NCI-H1436 treated with DMSO at 0.1 percent for 48 hours (cell line): ENCODE data around the gene RFFL.

ENCODE experiments used
- DNase-seq: peaks from one replicate; lab custom pipeline; 2025; lab: John Stamatoyannopoulos, UW

RFFL gene

GRCh38 chr17:35080536-35080935, 17.0 kb upstream of the RFFL start:
- no peak for DNase-seq

DNA sequence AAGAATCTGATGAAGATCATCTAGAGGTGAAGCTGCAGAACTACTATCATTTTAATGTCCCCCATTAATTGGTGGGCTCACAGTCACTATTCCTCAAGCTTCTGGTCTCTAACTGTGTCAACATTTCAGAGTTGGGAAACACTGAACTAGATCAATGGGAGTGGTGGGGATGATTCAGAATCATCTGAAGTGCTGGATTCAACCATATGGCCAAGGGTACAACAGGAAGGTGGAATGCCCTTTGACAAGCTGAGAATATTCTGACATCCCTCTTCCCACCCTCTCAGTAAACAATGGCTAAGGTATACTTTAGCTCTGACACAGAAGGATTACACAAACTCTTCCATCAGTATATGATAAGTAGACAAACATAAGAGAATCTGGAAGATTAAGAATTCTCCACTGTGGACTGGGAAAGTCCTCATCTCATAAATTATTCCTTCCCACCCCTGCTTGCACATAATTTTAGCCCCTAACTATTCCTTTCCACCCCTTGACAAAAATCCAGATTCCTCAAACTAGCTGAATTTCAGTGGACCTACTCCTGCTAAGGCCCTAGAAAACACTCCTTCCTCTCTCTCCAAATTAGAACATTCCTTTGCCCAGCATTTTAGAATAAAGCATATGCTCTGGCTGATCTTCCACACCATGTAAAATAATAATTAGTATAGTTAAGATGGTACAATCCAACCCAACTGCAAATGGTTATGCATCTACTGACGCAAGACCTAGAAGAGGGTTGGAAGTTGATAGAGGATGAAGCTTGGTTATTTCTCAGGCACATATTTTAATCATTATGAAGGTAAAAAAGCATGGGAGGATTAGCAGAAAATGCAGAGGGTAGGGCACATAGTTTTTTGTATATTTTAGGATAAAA, 16.3 kb upstream of the RFFL start:
- no peak for DNase-seq

GRCh38 chr17:35076874-35077273, 13.4 kb upstream of the RFFL start:
- DNase-seq: no peak

GRCh38 chr17:35074711-35075707, 11.5 kb upstream of the RFFL start:
- no peak for DNase-seq

GRCh38 chr17:35073991-35074627, 10.6 kb upstream of the RFFL start:
- DNase-seq: no peak

GRCh38 chr17:35073183-35073790, 9.8 kb upstream of the RFFL start:
- DNase-seq: no peak

DNA sequence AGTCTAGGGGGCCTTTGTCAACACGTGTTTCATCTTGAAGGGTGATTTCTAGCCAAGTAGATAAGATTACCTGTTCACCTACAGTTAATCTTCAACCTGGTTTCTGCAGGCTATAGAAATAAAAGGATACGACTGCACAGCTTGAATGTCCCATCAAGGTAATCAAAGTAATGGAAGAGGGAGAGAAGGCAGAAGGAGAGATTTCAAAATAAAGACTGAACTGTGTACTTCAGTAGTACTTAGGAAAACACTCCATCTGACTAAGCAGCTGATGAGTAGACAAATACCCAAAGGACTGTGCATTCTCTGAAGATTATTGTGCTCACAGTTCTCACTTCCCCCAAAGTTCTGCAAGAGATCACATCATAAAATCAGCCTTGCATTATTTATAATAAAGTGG, 5.8 kb upstream of the RFFL start:
- DNase-seq: no peak

DNA sequence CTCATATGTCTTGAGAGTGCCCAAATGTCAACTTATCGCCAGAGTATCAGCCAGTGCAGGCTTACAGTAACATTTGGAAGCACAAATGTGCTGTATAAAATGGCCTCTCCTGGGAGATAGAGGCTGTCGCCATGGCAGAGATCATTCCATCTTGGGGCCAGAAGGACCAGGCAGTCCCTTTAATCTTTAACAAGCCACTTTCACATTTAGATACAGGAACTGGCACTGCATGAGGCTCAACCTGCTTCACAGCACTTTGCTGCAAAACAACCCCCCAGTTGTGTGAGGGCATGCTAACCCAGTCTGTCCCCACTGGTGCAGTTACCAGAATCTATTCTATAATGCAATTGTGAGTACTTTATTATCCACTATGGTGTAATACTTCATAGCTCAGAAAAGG, 4.7 kb upstream of the RFFL start:
- no peak for DNase-seq

DNA sequence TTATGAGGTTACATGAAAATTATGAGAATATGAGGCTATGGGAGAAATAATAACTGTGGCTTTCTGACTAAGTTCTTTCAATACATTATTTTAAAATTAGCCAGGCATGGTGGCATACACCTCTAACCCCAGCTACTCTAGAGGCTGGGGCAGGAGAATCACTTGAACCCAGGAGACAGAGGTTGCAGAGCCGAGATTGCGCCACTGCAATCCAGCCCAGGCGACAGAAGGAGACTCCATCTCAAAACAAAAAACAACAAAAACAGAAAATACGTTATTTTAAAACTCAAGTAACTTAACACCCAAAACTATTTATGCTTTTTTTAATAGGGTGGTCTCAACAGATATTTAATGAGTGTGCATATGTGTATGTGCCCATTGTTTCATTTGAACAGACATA, 2.4 kb upstream of the RFFL start:
- DNase-seq: no peak

GRCh38 chr17:35064516-35065215, 1.2 kb upstream of the RFFL start:
- no peak for DNase-seq

- DNase-seq: no peak
These were observed 1.2 kb downstream of the RFFL start for GRCh38 chr17:35062308-35062707.

DNA sequence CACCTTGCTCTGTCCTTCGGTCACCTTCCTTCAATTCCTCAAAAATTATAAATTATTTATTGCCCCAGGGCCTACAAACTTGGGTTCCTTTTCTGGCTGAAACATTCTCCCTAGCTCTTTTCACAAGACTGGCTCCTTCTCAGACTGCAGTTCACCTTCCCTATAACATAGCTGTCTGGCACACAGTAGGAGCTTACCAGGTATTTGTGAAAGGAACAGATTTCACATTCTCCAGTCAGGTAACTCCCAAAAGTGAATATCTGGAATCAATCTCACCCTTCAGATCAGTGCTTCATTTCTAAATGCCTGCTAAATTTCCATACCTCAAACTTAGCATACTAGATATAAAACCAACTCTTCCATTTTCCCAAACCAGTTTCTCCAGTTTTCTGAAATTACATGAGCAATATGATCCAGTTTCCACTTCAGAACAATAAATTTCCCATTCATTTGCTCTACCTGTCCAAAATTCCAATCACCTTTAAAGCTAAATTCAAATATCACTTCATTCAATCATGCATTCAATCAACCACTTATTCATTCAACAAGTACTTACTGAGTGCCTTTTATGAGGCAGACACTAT, 6.1 kb downstream of the RFFL start:
- no peak for DNase-seq

DNA sequence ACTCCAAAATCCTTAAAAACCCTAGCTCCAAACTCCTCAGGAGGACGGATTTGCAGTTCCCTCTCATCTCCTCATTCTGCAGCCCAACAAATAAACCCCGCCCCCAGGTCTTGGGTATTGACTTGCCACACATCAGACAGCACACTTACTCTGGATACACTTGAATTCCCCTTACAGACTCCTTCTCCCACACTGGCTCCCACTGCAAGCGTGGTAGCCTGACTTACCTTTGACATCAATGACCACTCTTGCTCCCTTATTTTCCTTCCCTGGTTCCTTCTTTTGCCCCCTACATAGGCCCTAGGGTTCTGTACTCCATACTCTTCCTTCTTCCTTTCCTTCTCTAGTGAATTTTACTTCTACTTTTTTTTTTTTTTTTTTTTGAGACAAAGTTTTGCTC, 7.5 kb downstream of the RFFL start:
- DNase-seq: no peak

DNA sequence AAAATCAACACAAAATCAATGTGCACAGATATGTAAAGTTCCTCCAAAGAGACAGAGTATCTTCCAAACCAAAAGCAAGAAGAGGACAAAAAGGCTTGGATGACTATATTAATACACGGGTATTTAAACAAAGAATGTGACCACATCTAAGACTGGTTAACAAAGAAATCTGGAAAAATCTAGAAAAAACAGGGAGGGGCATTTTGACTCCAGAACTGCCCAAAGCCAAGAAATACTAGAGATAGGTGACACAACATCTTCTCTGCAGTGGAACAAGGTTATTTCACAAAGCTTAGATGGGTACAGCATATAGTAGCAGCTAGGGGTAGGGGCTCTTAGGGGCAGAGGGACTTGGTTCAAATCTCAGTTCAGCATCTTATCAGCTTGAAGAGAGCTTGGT, 10.3 kb downstream of the RFFL start:
- DNase-seq: no peak

DNA sequence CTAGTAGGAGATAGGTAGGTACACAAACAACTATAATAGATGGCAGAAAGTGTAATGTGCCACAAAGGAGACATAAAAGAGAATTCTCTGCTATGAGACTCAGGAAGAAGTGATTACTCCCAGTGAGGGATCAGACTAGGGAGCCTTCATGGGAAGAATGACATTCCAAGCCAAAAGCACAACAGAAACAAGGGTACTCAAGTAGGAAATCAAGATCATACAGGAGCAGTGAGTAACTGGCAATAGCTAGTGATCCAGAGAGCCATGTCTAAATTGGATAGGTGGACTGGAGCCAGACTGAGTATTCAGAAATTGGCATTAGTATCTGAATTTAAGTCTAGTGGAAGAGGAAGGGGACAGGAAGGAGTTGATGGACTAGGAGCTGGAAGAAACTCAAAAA, 10.7 kb downstream of the RFFL start:
- DNase-seq: no peak

DNA sequence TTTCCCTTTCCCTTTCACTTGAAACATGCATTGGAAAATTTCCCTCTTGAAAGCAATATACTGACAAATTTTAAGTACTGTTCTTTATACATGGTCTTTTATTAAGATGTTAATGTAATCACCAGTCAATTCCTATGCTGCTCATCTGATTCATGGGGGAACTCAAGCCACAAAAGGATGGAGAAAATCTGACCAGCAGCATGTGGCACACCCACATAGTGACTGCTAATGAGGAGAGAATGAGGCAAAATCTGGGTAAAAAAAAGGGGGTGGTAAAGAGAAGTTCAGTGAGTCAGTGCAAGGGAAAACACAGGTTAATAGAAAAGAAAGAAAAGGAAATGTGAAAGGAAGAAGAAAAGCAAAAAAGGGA, 11.3 kb downstream of the RFFL start:
- DNase-seq: no peak

GRCh38 chr17:35051579-35052240, 11.8 kb downstream of the RFFL start:
- DNase-seq: no peak

GRCh38 chr17:35051183-35051578, 12.3 kb downstream of the RFFL start:
- DNase-seq: no peak

DNA sequence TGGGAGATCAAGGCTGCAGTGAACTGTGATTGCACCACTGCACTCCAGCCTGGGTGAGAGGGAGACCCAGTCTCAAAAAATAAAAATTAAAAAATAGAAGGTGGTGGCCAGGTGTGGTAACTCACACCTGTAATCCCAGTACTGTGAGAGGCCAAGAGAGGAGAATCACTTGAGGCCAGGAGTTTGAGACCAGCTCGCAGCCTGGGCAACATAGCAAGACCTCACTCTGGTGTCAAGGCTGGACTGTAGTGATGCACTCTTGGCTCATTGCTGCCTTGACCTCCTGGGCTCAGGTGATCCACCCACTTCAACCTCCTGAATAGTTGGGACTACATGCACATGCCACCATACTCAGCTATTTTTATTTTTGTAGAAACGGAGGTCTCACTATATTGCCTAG, 13.3 kb downstream of the RFFL start:
- DNase-seq: no peak

GRCh38 chr17:35048685-35049379, 14.7 kb downstream of the RFFL start:
- DNase-seq: no peak
